HG02973 (cell line): ENCODE data around the gene IFIT3.
"Not testable (repeated sequence)": the region's sequence is repeated elsewhere in the genome, so short reads cannot be mapped to it uniquely, and the experiment has no call there.

Source experiments
- ATAC-seq: cut with Tn5 transposase; IDR thresholded peaks from one replicate; pipeline ENCODE4 v1.9.1; 2021; ENCODE audit warnings: moderate library complexity; ENCODE audit not compliant: unreplicated experiment

The IFIT3 gene

GRCh38 chr10:89303161-89303560 is 24.6 kb upstream of the IFIT3 start:
- ATAC-seq: no peak

GRCh38 chr10:89304026-89304425 is 23.8 kb upstream of the IFIT3 start:
- ATAC-seq: no peak

- no peak for ATAC-seq
Observed at GRCh38 chr10:89304446-89304845, 23.4 kb upstream of the IFIT3 start.

DNA sequence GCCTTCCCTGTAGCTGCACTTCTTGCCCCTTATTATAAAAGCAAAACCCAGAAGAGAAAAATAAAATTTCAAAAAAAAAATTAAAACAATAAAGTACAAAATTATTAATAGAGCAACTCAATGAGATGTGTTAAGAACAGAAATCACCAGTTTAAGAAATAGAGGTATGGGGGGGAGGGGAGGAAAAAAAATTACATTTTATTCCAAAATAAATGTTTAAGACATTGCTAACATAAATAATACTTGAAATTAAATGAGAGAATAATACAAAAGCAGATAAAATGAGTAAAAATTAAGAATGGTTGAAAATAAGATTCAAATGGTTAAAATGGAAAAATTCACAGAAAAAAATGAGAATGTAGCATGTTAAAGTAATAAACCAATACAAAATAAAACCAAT is 22.9 kb upstream of the IFIT3 start:
- no peak for ATAC-seq

DNA sequence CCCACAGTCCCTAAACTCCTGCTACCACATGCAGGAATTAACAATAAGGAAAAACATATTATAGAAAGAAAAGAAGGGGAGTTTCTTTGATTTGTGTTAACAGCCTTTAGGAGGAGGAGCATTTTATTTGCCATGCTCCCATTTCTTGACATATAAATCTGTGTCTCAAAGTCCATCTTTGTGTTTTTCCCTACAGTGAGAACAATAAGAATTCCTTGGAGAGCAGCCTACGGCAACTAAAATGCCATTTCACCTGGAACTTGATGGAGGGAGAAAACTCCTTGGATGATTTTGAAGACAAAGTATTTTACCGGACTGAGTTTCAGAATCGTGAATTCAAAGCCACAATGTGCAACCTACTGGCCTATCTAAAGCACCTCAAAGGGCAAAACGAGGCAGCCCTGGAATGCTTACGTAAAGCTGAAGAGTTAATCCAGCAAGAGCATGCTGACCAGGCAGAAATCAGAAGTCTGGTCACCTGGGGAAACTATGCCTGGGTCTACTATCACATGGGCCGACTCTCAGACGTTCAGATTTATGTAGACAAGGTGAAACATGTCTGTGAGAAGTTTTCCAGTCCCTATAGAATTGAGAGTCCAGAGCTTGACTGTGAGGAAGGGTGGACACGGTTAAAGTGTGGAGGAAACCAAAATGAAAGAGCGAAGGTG is 21.9 kb upstream of the IFIT3 start:
- ATAC-seq: no peak

- ATAC-seq: no peak
Observed at GRCh38 chr10:89306434-89307268, 21.1 kb upstream of the IFIT3 start.

GRCh38 chr10:89307269-89307577 is 20.6 kb upstream of the IFIT3 start:
- ATAC-seq: no peak

GRCh38 chr10:89308266-89308665 is 19.5 kb upstream of the IFIT3 start:
- no peak for ATAC-seq

DNA sequence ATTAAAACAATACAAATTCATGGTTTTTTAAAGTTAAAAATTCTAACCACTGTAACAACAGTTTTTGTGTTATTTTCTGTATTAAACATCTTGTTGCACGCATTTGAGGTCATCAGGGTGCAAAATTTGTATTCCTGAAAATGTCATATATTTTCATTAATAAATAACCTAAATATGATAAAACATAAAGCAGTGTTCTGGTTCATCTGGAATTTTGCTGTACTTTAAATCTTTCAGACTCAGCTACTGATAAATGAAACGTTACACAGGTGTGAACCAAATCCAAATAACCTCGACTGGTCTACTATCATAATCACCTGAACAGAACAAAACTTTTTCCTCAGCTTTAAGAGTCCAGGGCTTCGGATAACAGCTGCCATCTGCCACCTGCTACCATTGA is 19.1 kb upstream of the IFIT3 start:
- no peak for ATAC-seq

DNA sequence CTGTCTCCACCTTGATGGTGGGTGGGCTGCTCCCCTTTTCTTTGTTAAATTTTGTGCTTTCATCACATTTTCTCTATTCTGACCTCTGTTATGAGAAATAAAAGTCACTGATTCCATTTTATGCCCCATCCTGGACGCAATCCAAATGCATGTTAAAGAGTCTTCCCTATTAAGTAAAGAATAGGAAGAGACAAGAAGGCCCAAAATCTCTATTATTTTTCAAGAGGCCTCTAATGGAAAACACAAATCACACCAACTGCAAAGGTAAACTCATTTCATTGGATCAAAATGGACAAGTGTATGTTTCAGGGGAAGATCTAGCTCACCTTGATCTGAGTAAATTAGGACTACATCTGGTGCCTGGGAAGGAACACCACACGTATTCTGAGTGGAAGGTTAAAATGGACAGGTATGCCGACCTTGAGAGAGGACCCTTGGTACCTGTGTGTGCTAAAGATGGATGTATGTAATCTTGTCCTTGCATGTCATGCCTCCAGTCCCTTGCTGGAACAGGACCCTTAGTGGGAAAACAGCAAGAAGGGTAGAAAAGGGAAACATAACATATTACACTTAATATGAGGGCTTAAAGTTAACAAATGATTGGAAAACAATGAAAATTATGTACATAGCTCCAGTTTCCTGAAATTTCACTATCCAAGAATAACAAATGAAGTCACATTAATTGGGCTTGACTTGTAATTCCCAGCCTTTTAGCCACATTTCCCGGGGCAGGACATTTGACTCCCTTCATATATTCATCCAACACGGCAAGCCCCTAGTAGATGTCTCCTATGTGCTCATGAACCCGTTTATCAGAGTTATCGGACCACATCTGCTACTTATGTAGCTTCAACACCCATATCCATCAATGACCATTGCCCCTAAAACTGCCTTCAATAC is 18.4 kb upstream of the IFIT3 start:
- ATAC-seq: no peak

DNA sequence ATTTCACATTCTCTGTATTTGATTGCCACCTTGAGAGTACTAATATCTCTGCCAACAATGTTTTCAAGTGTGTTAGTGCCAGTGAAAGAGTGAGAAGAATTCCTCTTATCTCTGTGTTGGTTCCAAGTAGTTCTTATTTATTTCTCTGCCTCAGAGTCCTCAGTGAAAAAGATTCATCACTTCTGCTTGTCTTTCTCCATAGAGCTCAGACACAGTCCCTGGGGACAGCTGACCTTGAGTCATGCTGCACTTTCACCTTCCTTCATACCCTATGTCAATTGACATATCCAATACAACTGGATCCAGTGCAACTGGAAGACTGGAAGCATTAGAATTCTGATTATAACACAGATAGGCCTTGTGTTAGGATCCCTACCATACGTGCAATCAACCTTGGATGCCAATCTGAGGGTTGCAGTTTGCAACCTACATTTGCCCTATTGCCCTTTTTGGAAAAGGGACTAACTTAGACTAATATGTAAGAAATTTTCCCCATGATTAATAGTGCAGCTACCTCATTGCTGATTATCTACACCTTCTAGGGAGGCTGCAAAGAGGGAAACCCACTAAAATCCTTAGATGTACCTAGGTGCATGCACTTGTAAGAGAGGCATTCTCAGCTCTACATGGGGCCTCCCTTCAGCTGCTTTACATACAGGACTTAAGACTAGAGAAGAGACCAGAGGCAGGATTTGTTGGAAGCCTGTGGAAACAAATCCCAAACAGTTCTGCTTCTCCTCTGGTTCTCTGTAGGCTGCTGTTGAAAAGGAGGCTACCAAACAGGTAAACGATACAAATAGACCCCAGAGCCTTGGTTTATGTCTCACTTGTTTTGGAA is 17.5 kb upstream of the IFIT3 start:
- ATAC-seq: no peak

GRCh38 chr10:89312973-89313372 is 14.8 kb upstream of the IFIT3 start:
- no peak for ATAC-seq

DNA sequence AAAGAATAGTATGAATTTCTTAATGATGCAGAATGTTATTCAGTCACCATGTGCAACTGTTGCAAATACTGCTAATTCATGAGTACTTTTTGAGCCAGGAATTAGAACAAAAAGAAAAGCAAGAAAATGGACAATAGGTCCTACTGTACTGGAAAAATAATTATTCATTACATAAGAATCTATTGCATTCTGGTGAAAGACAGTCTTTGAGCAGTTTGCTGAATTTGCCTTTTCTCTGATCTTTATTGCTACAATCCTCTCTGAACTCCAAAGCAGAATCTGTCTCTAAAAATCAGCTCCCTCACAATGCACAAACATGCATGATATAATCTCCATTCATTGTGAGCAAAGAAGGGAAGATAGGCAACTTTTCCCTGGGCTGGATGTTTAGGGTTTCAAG is 13.1 kb upstream of the IFIT3 start:
- ATAC-seq: no peak

- ATAC-seq: not testable (repeated sequence)
Observed at GRCh38 chr10:89318047-89318446, 9.8 kb upstream of the IFIT3 start.

DNA sequence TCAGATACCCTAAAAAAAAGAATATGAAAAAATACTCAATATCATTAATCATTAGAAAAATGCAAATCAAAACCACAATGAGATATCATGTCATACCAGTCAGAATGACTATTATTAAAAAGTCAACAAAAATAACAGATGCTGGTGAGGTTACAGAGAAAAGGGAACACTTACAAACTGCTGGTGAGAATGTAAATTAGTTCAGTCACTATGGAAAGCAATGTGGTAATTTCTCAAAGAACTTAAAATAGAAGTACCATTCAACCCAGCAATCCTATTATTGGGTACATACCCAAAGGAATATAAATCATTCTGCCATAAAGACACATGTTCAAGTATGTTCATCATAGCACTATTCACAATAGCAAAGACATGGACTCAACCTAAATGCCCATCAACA is 2.7 kb upstream of the IFIT3 start:
- not testable (repeated sequence) for ATAC-seq

DNA sequence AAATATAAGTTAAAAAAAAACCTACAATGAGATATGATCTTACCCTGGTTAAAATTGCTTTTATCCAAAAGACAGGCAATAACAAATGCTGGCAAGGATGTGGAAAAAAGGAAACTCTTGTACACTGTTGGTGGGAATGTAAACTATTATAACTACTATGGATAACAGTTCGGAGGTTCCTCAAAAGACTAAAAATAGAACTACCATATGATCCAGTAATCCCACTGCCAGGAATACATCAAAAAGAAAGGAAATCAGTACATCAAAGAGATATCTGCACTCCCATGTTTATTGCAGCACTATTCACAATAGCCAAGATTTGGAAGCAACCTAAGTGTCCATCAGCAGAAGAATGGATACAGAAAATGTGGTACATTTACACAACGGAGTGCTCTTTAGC is 1.9 kb upstream of the IFIT3 start:
- not testable (repeated sequence) for ATAC-seq

DNA sequence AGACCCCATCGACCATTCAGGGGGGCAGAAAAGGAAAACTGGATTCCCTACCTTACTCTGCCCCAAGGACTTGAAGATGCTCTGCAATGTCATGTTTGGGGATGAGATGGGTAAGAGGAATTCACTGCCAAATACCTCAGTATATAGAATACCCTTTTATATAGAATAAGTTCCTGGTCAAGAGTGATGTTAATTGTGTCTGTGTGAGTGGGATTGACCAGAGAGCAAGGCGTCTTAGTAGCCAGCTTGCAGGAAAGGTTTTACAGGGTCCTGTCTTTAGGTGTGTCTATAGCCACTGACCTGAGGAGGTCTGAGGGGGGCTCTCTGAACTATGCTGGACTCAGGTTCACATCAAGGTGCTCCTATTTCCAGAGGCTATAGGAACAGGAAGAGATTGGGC is 1.4 kb downstream of the IFIT3 start:
- ATAC-seq: no peak

DNA sequence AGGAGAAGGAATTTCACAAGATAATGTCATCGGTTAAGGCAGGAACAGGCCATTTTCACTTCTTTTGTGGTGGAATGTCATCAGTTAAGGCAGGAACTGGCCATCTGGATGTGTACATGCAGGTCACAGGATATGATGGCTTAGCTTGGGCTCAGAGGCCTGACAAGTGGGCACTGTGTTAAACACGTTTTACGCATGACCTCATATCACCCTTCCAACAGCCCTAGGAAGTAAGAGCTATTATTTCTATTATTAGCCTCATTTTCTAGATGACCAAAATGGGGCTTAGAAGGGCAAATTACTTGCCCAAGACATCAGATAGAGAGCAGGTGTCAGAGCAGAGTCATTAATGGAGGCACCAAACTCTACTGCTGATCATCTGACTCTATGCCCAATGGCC is 2.2 kb downstream of the IFIT3 start:
- not testable (repeated sequence) for ATAC-seq

- no peak for ATAC-seq
Observed at GRCh38 chr10:89330537-89331212, 2.9 kb downstream of the IFIT3 start.

DNA sequence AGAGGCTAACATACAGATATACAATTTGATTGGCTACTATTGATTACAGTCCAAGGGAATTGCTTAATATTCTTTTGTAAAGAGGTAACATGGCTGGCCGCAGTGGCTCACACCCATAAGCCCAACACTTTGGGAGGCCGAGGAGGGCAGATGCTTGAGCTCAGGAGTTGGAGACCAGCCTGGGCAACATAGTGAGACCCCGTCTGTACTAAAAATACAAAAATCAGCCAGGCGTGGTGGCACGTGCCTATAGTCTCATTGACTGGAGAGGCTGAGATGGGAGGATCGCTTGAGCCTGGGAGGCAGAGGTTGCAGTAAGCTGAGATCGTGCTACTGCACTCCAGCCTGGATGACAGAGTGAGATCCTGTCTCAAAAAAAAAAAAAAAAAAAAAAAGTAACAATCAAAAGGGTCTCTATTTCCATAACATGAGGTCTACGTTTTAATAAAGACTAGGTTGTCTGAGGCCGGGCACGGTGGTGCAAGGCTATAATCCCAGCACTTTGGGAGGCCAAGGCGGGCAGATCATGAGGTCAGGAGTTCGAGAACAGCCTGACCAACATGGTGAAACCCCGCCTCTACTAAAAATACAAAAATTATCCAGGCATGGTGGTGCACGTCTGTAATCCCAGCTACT is 3.8 kb downstream of the IFIT3 start:
- not testable (repeated sequence) for ATAC-seq
